Hematopoietic multipotent progenitor cell treated with erythropoietin and hydrocortisone succinate and interleukin-3 and kit ligand, for 8 days (in vitro differentiated cells): ENCODE measurements around the gene ZNF879.
A peak's percentile ranks its signal among the peaks of the same experiment; 100 is the strongest.

Experiments used
- DNase-seq: peaks from one replicate; pipeline ENCODE4 v3.0.0-alpha.2; 2015

Gene ZNF879

DNA sequence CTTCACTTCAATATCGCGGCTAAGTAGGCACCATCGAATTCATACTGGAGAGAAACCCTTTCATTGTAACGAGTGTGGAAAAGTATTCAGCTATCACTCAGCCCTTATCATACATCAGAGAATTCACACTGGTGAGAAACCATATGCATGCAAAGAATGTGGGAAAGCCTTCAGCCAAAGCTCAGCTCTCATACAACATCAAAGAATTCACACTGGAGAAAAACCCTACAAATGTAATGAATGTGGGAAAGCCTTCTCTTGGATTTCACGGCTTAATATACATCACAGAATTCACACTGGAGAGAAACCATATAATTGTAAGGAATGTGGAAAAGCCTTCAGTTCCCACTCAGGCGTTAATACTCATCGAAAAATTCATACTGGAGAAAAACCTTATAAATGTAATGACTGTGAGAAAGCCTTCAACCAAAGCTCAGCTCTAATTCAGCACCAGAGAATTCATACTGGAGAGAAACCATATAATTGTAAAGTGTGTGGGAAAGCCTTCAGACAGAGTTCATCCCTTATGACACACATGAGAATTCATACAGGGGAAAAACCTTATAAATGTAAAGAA is 9.5 kb downstream of the ZNF879 start:
- no peak for DNase-seq

DNA sequence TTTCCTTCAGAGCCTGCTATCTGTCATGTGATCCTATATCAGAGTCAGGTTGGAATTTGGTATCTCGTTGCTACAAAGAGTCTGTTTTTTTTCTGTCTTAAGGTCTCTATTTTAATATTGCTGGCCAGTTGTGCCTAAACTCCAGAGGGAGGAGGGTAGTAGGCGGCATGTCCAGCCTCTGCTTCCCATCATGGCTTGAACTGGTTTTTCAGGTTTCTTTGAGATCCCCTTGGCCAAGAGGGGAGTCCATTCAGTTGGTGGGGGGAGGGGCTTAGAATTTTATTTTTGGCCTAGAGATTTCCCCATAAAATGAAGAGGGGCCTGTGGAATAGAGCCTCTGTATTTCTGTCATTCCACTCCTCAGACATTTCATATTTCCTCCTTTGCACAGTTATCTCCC is 21.2 kb downstream of the ZNF879 start:
- DNase-seq = no peak

GRCh38 chr5:179051784-179052183 is 28.2 kb downstream of the ZNF879 start:
- DNase-seq = no peak

GRCh38 chr5:179054036-179054785 is 30.6 kb downstream of the ZNF879 start:
- no peak for DNase-seq

- no peak for DNase-seq
Measured at GRCh38 chr5:179054876-179055275, 31.3 kb downstream of the ZNF879 start.

DNA sequence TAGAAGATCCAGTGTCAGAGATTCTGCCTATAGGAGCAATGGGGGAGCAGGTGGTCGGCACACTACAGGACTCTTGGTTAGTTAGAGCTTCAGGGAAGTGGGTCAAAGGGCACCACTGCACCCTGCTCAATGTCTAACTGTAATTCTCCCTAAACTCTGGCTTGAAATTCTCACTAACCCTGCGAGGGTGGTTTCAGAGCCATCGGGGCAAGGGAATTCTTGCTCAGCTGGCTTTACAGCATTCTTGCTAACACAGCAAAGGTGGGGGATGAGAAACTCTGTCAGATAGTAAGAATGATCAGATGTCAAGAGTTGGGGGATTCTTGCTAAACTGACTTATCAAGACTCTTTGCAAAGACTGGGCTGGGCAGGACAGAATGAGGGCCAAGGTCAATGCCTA is 31.8 kb downstream of the ZNF879 start:
- no peak for DNase-seq

DNA sequence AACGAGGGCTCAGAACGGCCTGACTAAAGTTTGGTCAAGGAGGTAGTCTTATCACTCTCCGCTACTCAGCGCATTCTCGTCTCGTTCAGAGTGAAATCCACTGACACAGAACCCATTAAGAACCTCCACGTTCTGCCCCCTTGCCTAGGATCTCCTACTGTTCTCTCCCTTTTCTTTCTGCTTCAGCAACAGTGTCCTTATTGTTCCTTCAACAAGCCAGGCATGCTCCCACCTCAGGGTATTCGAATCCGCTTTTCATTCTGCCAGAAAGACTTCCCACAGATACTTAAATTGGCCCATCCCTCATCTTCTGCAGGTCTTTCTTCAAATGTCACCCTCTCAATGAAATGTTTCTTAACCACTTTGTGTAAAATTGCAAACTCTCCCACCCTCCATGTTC is 32.2 kb downstream of the ZNF879 start:
- no peak for DNase-seq

- peak; percentile 60 for DNase-seq
Measured at GRCh38 chr5:179060116-179061008, 36.8 kb downstream of the ZNF879 start, which contains the start of gene ZNF354C. TSS of gene ZNF354C (plus strand) at chr5:179060373. CDS start at chr5:179062069, 1,696 bp downstream.

DNA sequence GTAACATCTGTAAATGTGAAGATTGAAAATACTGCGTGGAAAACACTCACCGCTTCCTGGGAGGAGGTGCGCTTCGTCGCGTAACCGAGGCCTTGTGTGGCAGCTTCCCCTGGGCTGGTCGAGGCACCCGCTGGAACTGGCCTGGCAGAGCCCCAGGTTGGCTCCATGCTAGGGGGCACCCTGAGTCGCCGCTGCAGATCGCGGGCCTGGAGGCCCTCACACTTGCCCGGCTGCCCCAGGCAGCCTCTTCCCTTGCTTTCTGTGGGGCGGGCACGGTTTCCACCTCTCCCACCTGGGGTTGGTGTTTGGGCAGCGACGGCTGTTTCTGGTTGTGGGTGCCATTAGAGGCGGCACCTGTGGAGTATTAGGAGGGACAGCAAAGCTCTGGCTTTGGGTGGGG is 37.4 kb downstream of the ZNF879 start:
- DNase-seq = no peak

- no peak for DNase-seq
Measured at GRCh38 chr5:179065703-179066102, 42.1 kb downstream of the ZNF879 start.

- DNase-seq = no peak
Measured at GRCh38 chr5:179079165-179079987, 55.8 kb downstream of the ZNF879 start.

DNA sequence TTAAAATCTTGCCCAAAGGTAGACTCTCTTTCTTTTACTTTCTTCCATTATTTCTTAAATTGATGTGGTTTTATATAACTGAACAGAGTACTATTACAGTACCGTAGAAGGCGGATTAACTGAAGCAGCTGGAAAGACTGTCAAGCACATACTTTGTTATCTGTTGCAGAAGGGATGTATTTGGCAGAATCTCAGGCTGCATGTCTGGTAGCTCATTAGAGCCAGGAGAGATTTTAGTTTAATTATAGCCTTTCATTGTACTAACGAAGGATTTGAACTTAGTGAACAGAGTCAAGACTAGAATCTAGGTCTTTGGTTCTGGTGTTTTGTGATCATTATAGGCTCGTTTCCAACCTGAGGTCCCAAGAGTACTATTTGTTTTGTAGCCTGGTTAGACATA is 57.1 kb downstream of the ZNF879 start:
- no peak for DNase-seq
